NCI-H446 (cell line): ENCODE measurements around the gene METTL5.

Experiments used
- DNase-seq, 2 experiments: peaks; one replicate each; lab custom pipeline; 2025; lab: John Stamatoyannopoulos, UW

Gene METTL5

DNA sequence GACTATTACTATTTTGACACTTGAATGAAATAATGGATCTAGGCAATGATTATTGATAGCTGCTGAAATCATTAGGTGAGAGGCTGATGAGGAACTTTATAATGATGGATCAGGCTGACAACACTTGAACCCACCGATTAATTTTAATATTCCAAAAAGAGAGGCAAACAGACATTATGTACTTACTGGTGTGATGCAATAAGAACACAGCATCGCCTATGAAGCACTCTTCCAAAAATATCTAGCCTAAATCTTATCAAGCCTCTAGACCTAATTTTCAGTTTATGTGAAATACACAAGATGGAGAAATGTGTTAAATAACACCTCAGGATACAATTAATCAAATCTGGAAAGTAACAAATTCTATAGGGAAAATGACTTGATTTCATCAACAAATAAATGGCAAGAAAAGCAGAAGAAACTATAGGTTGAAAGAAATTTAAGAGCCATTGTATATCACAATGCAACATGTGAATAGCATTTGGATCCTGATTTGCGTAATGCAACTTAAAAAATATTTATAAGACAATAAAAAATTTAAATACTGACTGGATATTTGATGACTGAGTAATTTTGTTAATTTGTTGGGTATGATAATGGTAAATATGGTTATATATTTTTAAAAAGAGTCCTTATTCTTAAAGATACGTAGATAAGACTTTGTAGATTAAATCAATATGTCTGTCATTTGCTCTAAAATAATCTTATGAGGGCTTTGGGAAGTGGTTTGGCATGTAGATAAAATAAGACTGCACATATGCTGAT is 43.3 kb downstream of the METTL5 start:
- DNase-seq: no peak

DNA sequence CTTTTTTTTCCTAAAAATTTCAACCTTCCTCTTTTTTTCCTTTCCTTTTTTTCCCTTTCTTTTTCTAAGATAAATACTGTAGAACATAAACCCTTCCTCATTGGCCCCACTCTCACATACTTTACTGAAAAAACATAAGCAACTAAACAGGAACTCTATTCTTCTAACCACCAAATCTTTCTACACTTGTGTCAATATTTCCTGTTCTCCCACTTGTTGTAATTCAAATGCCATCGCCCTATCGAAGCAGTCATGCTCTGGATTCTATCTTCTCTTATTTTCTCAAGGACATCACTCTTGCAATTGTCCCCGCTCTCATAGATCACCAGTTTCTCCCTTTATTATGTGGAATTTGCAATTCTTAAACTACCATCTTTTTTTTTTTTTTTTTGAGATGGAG is 46.3 kb downstream of the METTL5 start:
- DNase-seq: no peak

DNA sequence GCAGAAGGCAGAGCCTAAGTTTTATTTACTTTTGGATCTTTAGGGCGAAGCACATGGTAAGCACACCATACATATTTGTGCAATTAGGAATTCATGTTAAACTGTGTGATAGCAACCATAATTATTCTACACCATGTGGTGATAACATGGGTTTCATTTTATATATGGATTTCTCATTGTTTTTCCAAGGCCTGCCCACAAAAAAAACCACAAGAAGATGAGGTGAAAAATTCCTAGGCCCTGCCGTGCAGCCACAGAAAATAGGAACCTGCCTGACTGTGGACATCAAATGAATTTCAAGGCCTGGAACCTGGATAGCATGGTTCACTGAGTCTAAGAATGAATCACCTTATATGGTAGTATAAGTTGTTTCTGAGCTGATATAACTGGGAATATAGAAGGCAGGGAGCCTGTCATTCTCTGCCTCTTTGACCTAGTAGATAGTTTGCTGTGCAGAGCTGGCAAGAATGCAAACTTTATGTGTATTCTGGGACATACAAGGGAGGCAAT is 48.4 kb downstream of the METTL5 start:
- DNase-seq: no peak

DNA sequence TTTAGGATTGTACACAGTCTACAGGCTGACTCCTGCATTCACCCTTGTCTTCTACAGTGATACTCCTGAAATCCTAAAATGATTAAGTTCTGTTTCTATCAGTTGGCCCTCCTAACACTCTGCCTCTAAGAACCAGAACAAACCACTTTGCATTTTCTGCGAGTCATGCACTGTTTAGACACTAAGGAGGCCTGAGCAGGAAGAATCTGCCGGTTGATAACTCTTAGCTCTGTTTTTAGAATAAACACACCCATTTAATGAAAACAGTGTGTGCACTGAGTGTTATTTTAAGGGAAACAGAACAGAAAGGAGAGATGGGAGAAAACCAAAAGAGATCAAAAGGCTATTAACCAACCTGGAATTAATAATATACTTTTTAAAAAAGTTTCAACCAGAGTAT is 48.9 kb downstream of the METTL5 start:
- no peak for DNase-seq

DNA sequence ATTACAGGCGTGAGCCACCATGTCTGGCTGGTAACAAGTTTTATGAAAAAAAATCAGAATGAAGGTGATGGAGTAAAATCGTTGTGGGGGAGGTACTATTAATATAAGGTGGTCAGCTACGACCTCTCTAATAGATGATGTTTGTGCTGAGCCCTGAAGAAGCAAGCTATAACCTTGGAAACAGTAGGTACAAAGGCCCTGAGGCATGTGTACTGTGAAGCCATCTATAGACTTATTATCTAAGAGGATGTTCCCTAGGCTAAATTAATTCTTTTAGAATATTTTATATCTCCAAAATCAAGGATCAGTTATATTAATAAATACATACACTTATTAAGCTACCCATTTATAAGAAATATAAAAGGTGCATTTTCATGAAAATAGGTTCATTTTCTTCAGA is 49.4 kb downstream of the METTL5 start:
- DNase-seq: no peak

DNA sequence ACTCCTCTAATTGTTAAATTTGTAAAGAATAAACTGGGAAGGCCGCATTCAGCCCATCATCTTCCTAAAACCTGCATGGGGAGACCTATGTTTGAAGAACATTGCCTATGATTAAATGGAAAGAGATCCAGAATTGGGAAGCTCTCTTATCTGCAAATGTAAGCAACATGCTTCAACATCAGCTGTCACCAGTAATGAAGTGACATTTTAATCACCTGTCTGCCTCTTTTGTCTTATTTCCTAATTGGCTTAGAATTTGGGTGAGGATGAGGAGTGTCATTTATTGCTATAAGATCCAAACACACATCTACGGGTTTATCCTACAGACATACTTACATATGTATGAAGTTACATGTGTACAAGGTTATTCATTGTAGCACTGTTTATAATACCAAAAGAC is 52.1 kb downstream of the METTL5 start:
- no peak for DNase-seq

DNA sequence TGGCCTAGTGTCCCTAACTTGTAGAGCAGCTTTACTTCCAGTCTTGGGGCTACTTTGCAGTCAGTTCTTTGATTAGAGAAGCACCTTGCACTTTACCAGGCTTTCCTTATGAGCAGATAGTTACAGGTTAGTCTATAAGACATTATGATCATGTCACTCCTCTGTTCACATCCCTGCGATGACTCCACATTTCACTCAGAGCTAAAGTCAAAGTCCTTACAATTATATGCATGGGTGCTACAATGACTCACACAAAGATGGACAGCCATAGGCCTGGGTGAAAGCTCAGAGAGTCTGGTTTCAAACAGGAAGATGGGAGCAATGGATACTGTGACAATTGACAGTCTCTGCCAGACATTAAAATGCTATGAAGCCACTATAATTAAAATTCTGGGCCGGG is 53.1 kb downstream of the METTL5 start:
- no peak for DNase-seq

DNA sequence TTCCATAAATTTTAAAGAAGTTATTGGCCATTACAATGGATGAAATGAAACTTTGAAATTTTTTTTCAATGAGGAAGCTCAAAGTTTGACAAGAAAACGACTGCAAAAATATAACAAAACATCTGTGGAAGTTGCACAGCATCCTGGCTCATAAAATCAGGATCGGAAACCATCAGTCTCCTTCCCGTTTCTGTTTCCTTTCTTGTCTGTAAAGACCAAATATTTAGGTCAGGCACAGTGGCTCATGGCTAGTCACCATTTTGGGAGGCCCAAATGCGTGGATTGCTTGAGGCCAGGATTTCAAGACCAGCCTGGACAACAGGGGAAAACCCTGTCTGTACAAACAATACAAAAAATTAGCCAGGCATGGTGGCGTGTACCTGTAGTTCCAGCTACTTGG is 53.7 kb downstream of the METTL5 start:
- no peak for DNase-seq

DNA sequence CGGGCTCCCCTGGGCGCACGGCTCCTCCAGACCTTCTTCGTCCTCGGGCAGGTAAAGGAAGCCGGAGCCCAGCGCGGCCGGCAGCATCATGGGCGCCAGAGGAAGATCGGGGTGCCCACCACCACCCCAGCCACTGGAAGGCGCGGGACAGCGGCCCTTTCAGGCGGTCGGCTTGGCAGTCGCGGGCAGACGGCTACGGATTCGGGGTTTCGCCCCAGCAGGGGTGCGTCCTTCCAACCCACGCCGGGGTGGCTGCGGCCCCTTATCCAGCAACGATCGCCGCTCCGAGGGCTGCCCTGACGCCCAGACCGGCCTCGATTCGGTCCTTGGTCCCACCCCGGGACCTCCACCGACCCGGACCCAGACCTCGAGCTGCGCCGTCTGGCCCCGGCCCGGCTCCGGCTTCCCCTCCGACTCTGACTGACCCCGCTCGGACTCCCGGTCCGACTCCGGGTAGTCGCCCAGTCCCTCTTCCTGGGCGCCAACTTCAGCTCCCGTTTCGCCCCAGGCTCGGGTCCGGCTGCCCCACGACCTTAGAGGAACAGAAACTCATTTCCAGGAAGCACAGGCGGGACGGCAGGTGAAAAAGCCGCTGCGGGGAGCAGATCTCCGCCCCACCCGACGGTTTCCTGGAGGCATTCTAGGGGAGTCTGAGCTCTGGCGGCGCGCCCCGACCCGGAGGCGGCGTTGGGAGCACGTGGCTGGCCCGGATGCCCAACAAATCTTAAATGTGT is 56.3 kb downstream of the METTL5 start:
- no peak for DNase-seq

DNA sequence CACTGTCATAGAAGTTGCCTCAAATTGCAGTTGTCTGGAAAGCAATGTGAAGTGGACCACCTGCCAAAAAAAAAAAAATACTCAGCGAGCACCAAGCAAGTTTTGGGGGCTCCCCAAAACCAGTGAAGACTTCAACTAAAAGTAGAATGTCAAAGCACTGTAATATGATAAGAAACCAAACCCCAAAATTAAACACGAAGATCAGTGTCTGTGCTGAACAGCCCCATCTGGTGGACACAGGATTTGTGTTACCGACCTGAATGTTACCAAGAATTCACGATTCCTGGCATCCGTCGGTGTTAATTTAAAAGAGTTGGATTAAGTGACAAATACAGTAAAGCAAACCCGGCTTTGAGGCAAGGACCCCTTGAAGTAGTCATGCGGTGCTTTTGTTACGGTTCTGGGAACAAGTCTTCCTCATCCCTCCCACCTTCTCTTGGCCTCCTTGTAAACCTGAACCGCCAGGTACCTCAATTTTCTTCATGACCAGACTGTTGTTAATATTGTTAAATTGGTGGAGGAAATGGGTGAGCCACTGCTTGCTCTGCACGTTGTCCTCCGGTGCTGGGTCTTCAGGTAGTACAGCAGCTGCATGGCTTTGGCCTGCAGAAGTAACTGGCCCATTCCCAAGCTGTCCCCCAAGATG is 57.3 kb downstream of the METTL5 start:
- peak; percentile 8 to 57 for DNase-seq

DNA sequence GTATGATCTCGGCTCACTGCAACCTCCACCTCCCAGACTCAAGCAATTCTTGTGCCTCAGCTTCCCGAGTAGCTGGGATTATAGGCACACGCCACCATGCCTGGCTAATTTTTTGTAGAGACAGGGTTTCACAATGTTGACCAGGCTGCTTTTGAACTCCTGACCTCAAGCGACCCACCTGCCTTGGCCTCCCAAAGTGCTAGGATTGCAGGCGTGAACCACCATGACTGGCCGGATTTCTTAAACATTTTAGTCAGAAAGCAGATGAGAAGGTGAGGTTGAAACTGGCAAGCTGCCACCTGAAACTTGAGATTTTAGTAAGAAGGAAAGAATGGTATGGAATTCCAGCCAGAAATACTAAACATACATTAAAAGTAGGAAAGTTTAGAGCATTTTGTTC is 59.2 kb downstream of the METTL5 start:
- DNase-seq: no peak

DNA sequence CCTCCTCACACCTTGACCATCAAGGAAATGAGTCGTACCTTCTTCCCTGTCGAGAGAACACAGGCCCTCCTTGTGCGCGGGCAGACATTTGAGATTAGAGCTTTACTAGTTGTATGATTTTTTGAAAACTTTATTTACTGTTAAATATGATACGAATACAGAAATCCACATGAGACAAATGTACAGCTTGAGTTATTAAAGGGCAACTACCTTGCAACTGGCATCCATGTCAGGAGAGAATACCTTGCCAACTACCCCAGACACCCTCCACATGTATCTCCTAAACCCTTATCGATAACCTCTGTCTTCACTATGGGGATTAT is 62.8 kb downstream of the METTL5 start:
- DNase-seq: no peak
